K562 (cell line): Measurements from ENCODE around the gene METAP2. TPM values are rescaled to one million over a fixed set of nuclear protein-coding genes. Genes with fewer than 3 reads are reported as not detected.

Experiments used
- ATAC-seq: fragments of 200-7000 bp; cut with Tn5 transposase; 3 replicates; pipeline ENCODE4 v1.9.1; 2020; ENCODE audit warnings: moderate library complexity
- BruUV-seq: library from RNA; stranded (reverse); fragments of 400-500 nt; replicated peaks from 2 replicates; lab custom pipeline; 2021; lab: Mats Ljungman, UMichigan
- CTCF ChIA-PET: fragments of 300-600 bp; formaldehyde crosslinking; extraction: SDS; loops from one replicate; lab custom pipeline; 2021; ENCODE audit warnings: low intra/inter-chr PET ratio; lab: Yijun Ruan, JAX
- POLR2A ChIA-PET: fragments of 300-600, 350-650 bp; sonication (Branson Sonifier 250); formaldehyde crosslinking; extraction: SDS; loops from one replicate; lab custom pipeline; 2021; ENCODE audit warnings: antibody characterized with exemption, inconsistent platforms; lab: Yijun Ruan, JAX
- DNase-seq, 4 experiments: peaks; one replicate each; pipeline versions ENCODE4 v3.0.0 to v3.0.0-alpha.2; 2011 to 2018; ENCODE audit warnings: low spot score in 3 of 4, mixed read lengths in 3 of 4; ENCODE audit errors: extremely low read depth in 1 of 4
- FAIRE-seq: peaks from 2 replicates; lab custom pipeline; 2011; peaks lifted over from hg19 to GRCh38; lab: Jason Lieb, UNC
- H2AFZ ChIP-seq: 2 replicates; pipeline ENCODE4 v1.6.0; 2011; ENCODE audit warnings: low read depth, low read length, control low read depth, inconsistent platforms
- H3K27ac ChIP-seq: fragments of 200-600 bp; 3 replicates; pipeline ENCODE4 v1.8.0; 2011; ENCODE audit warnings: low read depth, mild to moderate bottlenecking, control low read depth, inconsistent platforms, low read length, moderate library complexity, mixed read lengths; ENCODE audit errors: extremely low read depth
- H3K27me3 ChIP-seq, 2 experiments: fragments of 300-600 bp in 1 of 2; 2 replicates in 1 of 2; 3 replicates in 1 of 2; pipeline versions ENCODE4 v1.6.0 to v1.8.0; 2011; ENCODE audit warnings: inconsistent platforms in 2 of 2, low read length in 2 of 2, mild to moderate bottlenecking in 1 of 2, mixed read lengths in 1 of 2, moderate library complexity in 1 of 2; ENCODE audit not compliant: control insufficient read depth in 2 of 2, insufficient read depth in 2 of 2
- H3K36me3 ChIP-seq: fragments of 300-600 bp; 3 replicates; pipeline ENCODE4 v1.8.0; 2011; ENCODE audit warnings: mild to moderate bottlenecking, low read length, inconsistent platforms; ENCODE audit not compliant: control insufficient read depth, insufficient read depth
- H3K4me1 ChIP-seq, 2 experiments: fragments of 200-600 bp in 1 of 2; replicated peaks in 1 of 2; 2 replicates in 1 of 2; 3 replicates in 1 of 2; pipeline versions ENCODE4 v1.5.1 to v1.8.0; 2011; ENCODE audit warnings: inconsistent platforms in 2 of 2, low read length in 2 of 2, mild to moderate bottlenecking in 1 of 2, mixed read lengths in 1 of 2, moderate library complexity in 1 of 2; ENCODE audit not compliant: control insufficient read depth in 2 of 2, insufficient read depth in 2 of 2
- H3K4me2 ChIP-seq: 2 replicates; pipeline ENCODE4 v1.6.1; 2011; ENCODE audit warnings: low read length, control low read depth, inconsistent platforms, mixed read lengths; ENCODE audit not compliant: insufficient read depth
- H3K4me3 ChIP-seq: fragments of 200-600 bp; sonication (generic), shearing (Covaris generic); 2 replicates; pipeline ENCODE4 v1.5.1; 2016; ENCODE audit warnings: control low read depth, inconsistent platforms
- H3K79me2 ChIP-seq: fragments of 200-600 bp; 3 replicates; pipeline ENCODE4 v1.8.0; 2011; ENCODE audit warnings: low read length, inconsistent platforms; ENCODE audit not compliant: control insufficient read depth, insufficient read depth
- H3K9ac ChIP-seq, 2 experiments: 2 replicates each; pipeline versions ENCODE4 v1.6.0 to v1.6.1; 2011; ENCODE audit warnings: low read depth in 2 of 2, low read length in 2 of 2, control low read depth in 1 of 2, inconsistent platforms in 1 of 2, mild to moderate bottlenecking in 1 of 2, mixed read lengths in 1 of 2; ENCODE audit not compliant: insufficient read depth in 1 of 2
- H3K9me1 ChIP-seq: one replicate; pipeline ENCODE4 v1.6.0; 2011; ENCODE audit warnings: inconsistent platforms, mild to moderate bottlenecking, low read length, moderate library complexity; ENCODE audit not compliant: control insufficient read depth, insufficient read depth
- H3K9me3 ChIP-seq: replicated peaks from 2 replicates; pipeline ENCODE4 v1.5.1; 2011; ENCODE audit warnings: low read depth, low read length, inconsistent platforms; ENCODE audit not compliant: control insufficient read depth, insufficient read depth
- H4K20me1 ChIP-seq: replicated peaks from 2 replicates; pipeline ENCODE4 v1.6.1; 2011; ENCODE audit warnings: low read length, inconsistent platforms, mixed read lengths; ENCODE audit not compliant: control insufficient read depth, insufficient read depth
- ARID1B ChIP-seq: fragments of 450-650 bp; IDR thresholded peaks from 2 replicates; pipeline ENCODE4 v1.6.1; 2016; ENCODE audit warnings: antibody characterized with exemption, mild to moderate bottlenecking, inconsistent platforms
- ETV6 ChIP-seq, 3 experiments: fragments of 150-350 bp in 1 of 3; sonication (generic) in 1 of 3; formaldehyde crosslinking in 1 of 3; IDR thresholded peaks; 2 replicates each; pipeline versions ENCODE4 v1.6.1 to v1.8.0; 2014 to 2022; ENCODE audit warnings: borderline replicate concordance in 2 of 3, low read depth in 2 of 3, antibody characterized with exemption in 1 of 3, low read length in 1 of 3, mild to moderate bottlenecking in 1 of 3, missing genetic modification reagents in 1 of 3
- HIVEP1 ChIP-seq: fragments of 250-450 bp; sonication (Bioruptor Pico); IDR thresholded peaks from 2 replicates; pipeline ENCODE4 v1.4.0; 2020; ENCODE audit warnings: mild to moderate bottlenecking
- HMGXB4 ChIP-seq: sonication (generic); formaldehyde crosslinking; IDR thresholded peaks from 2 replicates; pipeline ENCODE4 v1.8.1; 2023; ENCODE audit warnings: mild to moderate bottlenecking, missing genetic modification reagents
- KLF6 ChIP-seq: fragments of 250-450 bp; sonication (Bioruptor Pico); IDR thresholded peaks from 2 replicates; pipeline ENCODE4 v1.4.0; 2020; ENCODE audit warnings: mild to moderate bottlenecking, moderate library complexity, borderline replicate concordance
- RBM14 ChIP-seq: fragments of 200-400 bp; formaldehyde crosslinking; IDR thresholded peaks from 2 replicates; pipeline ENCODE4 v1.6.1; 2018; ENCODE audit warnings: low read depth, mild to moderate bottlenecking, low read length, moderate library complexity, borderline replicate concordance; ENCODE audit not compliant: insufficient read depth
- SIN3A ChIP-seq, 2 experiments: fragments of 150-350 bp in 1 of 2; IDR thresholded peaks; 2 replicates each; pipeline ENCODE4 v1.6.1; 2011 to 2016; ENCODE audit warnings: borderline replicate concordance in 2 of 2, low read depth in 2 of 2, low read length in 2 of 2, mild to moderate bottlenecking in 2 of 2, moderate library complexity in 2 of 2; ENCODE audit not compliant: control insufficient read depth in 1 of 2
- SIX5 ChIP-seq, 2 experiments: IDR thresholded peaks; 2 replicates each; pipeline ENCODE4 v1.6.1; 2011; ENCODE audit warnings: low read length in 2 of 2, borderline replicate concordance in 1 of 2, low read depth in 1 of 2, mild to moderate bottlenecking in 1 of 2, moderate library complexity in 1 of 2; ENCODE audit not compliant: insufficient read depth in 1 of 2
- ZKSCAN3 ChIP-seq: fragments of 250-450 bp; sonication (Bioruptor Pico); IDR thresholded peaks from 2 replicates; pipeline ENCODE4 v1.4.0; 2020
- ZNF121 ChIP-seq: sonication (generic); formaldehyde crosslinking; conservative IDR thresholded peaks from 2 replicates; pipeline ENCODE4 v1.8.0; 2022; ENCODE audit warnings: missing genetic modification reagents
- ZNF699 ChIP-seq: fragments of 250-450 bp; sonication (Bioruptor Pico); IDR thresholded peaks from 2 replicates; pipeline ENCODE4 v1.8.0; 2021; ENCODE audit warnings: mild to moderate bottlenecking, moderate library complexity; ENCODE audit not compliant: insufficient replicate concordance
- WGBS: fragments of 100-300 bp; shearing (Covaris generic); methylation state at CpG from one replicate; pipeline ENCODE4 v1.1.6; 2016; ENCODE audit warnings: low coverage, mixed read lengths; ENCODE audit not compliant: insufficient coverage; ENCODE audit errors: missing lambda C conversion rate; 5-methylcytosine and 5-hydroxymethylcytosine counted together
- in situ Hi-C: fragments of 300-500 bp; cut with MboI; formaldehyde crosslinking; loops from 4 replicates; pipeline ENCODE4 v1.15.0; 2018; ENCODE audit warnings: inconsistent platforms, mixed read lengths
- intact Hi-C: fragments of 100-400 bp; cut with micrococcal nuclease; formaldehyde crosslinking; loops from 2 replicates; pipeline ENCODE4 v1.14.2; 2022
- polyA plus RNA-seq, 8 experiments: library from polyadenylated mRNA; depleted of rRNA in 4 of 8; stranded (reverse) in 5 of 8; unstranded in 3 of 8; fragments of >200 nt; fragmentation: Nextera tagmentation in 2 of 8; fragmentation: Illumina TruSeq in 1 of 8; extraction: Ambion mirVana in 2 of 8; extraction: Trizol in 1 of 8; gene quantifications; 2 replicates each; pipeline versions ENCODE4 v1.2.1 to v1.2.3, GENCODE V29; 2011 to 2014; ENCODE audit warnings: inconsistent platforms in 1 of 8, missing spikeins in 1 of 8
- total RNA-seq, 7 experiments: library from RNA; depleted of rRNA in 6 of 7; stranded (reverse); fragments of >200 nt in 6 of 7; fragmentation: Illumina TruSeq in 2 of 7; extraction: Trizol in 2 of 7; gene quantifications; 2 replicates each; pipeline versions ENCODE4 v1.2.1 to v1.2.3, GENCODE V29; 2011 to 2021; ENCODE audit warnings: low replicate concordance in 1 of 7

The METAP2 gene
- total and polyA plus RNA-seq, 9 of the 15 experiments (the other 6 are each of a cell fraction or from before 2014, with no cell fraction given): 75.5 to 205 (median 164) TPM

- ATAC-seq: no peak
- no peaks in the 10 kb centered on the region for H3K36me3 ChIP-seq
- 0 out of 5 replicates have a peak, but pooled peaks cover 0 to 3% of the 10 kb centered on the region in 2 experiments for H3K27me3 ChIP-seq
- no peaks in the 10 kb centered on the region for H3K9me1 ChIP-seq
- no peak overlapping the region for H3K9ac ChIP-seq
- no TSS peak for BruUV-seq
- CTCF ChIA-PET: no interaction called here
- POLR2A ChIA-PET: interaction anchor here (1.1 kb wide), 1 partner anchor 11 kb away, joined by 5 read pairs; no protein-coding TSS in a partner anchor
- H3K4me1 ChIP-seq: peaks cover 0 to 12% of the 10 kb centered on the region in 2 experiments; a peak in 3 of 5 replicates
- intact Hi-C loops: no loop called here
- H3K4me2 ChIP-seq: no peak overlapping the region
- no peak overlapping the region for H3K27ac ChIP-seq
- peaks cover 4% of the 10 kb centered on the region; the same call in 1 of the 3 replicates for H3K79me2 ChIP-seq
- no peak for DNase-seq
- no peak for FAIRE-seq
- H2AFZ ChIP-seq: no peak overlapping the region
- in situ Hi-C loops: no loop called here
- H4K20me1 ChIP-seq: no peaks in the 10 kb centered on the region
- H3K4me3 ChIP-seq: no peak overlapping the region
- peaks cover 8% of the 10 kb centered on the region; the same call in 1 of the 2 replicates for H3K9me3 ChIP-seq
- WGBS: 50% methylated on average over 4 of the region's 4 CpGs
- TF ChIP-seq RBM14 (no peak), HIVEP1 (no peak), SIN3A (IDR thresholded peaks at IDR 0.05; ENCODE audit: borderline replicate concordance in 2 of 2, control insufficient read depth in 1 of 2, low read depth in 2 of 2, low read length in 2 of 2) (no peak), SIX5 (IDR thresholded peaks at IDR 0.05; ENCODE audit: borderline replicate concordance in 1 of 2, insufficient read depth in 1 of 2, low read depth in 1 of 2, low read length in 2 of 2) (no peak), ZNF699 (no peak), KLF6 (CRISPR knock-in tag) (no peak), ZKSCAN3 (CRISPR knock-in tag) (no peak), ZNF121 (CRISPR knock-in tag) (no peak), HMGXB4 (CRISPR knock-in tag) (no peak), ETV6 (IDR thresholded peaks at IDR 0.05; ENCODE audit: borderline replicate concordance in 1 of 2, low read depth in 2 of 2, low read length in 1 of 2) (no peak), ETV6 (CRISPR knock-in tag; IDR thresholded peaks at IDR 0.05; ENCODE audit: borderline replicate concordance) (no peak), ARID1B (no peak)
These were observed 71.4 kb downstream of the METAP2 start for GRCh38 chr12:95545303-95545702.
